Measurements from ENCODE around the gene CDC20B. TPM values are rescaled to one million over a fixed set of nuclear protein-coding genes. Genes with fewer than 3 reads are reported as not detected.

CDC20B gene
- total RNA-seq, 1 experiment from 2014 or later: 0.26 TPM

DNA sequence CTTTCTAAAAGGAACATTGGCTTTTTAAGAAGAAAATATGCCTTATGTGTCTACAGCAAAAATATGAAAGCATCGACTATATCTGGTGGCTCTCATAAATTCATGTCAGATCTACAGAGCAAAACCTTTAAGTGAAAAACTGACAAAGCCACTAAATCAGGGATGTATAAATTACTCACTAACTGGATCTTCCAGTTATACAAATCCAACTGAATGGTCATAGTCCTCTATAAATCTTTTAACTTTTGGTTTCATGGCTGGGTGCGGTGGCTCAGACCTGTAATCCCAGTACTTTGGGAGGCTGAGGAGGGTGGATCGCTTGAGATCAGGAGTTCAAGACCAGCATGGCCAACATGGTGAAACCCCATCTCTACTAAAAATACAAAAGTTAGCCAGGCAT, 99.8 kb downstream of the CDC20B start:
- Histone ChIP-seq H3K79me1 (ENCODE audit: insufficient read depth, low read depth, low read length, poor library complexity, severe bottlenecking) (no peaks in the 10 kb centered on the region), H4K91ac (ENCODE audit: insufficient read length, low read depth, low read length) (no peak overlapping the region), H3K4me2 (ENCODE audit: insufficient read depth, insufficient read length, low read length) (no peak overlapping the region), H3K27ac (ENCODE audit: insufficient read length, low read depth, low read length) (no peak overlapping the region), H2AK5ac (ENCODE audit: insufficient read length, low read length) (no peak overlapping the region), H4K5ac (ENCODE audit: insufficient read length, low read depth, low read length) (no peak overlapping the region), H3T11ph (ENCODE audit: low read length) (no peak overlapping the region), H3K9ac (ENCODE audit: extremely low read depth, insufficient read length, low read length) (no peak overlapping the region), H3K9me3 (ENCODE audit: control insufficient read depth, low read depth, low read length) (no peaks in the 10 kb centered on the region), H3K27me3 (ENCODE audit: insufficient read depth, low read length) (no peaks in the 10 kb centered on the region), H2BK15ac (ENCODE audit: low read depth, low read length) (no peak overlapping the region), H2BK12ac (ENCODE audit: insufficient read length, low read depth, low read length) (no peak overlapping the region), H3K4ac (ENCODE audit: low read depth, low read length) (no peak overlapping the region), H2BK20ac (ENCODE audit: low read depth, low read length, poor library complexity, severe bottlenecking) (no peak overlapping the region), H2BK5ac (ENCODE audit: insufficient read length, low read length) (no peak overlapping the region), H3K56ac (ENCODE audit: insufficient read length, low read depth, low read length) (no peak overlapping the region), H3K79me2 (ENCODE audit: insufficient read depth, low read length) (no peaks in the 10 kb centered on the region), H4K20me1 (ENCODE audit: control insufficient read depth, insufficient read depth, insufficient read length) (no peaks in the 10 kb centered on the region), H3K14ac (ENCODE audit: insufficient read depth, low read length) (no peak overlapping the region), H3K18ac (ENCODE audit: insufficient read length, low read depth, low read length) (no peak overlapping the region), H2BK120ac (ENCODE audit: low read depth, low read length, poor library complexity, severe bottlenecking) (no peak overlapping the region), H3K4me1 (ENCODE audit: insufficient read depth, low read length) (no peaks in the 10 kb centered on the region), H3K23ac (ENCODE audit: insufficient read length, low read depth, low read length) (no peak overlapping the region), H2AFZ (ENCODE audit: low read length) (no peak overlapping the region), H4K8ac (replicated peaks; ENCODE audit: insufficient read length, low read depth, low read length) (no peak overlapping the region), H3K23me2 (ENCODE audit: insufficient read length, low read depth, low read length, poor library complexity, severe bottlenecking) (no peaks in the 10 kb centered on the region)
- TF ChIP-seq, protein P1, sequence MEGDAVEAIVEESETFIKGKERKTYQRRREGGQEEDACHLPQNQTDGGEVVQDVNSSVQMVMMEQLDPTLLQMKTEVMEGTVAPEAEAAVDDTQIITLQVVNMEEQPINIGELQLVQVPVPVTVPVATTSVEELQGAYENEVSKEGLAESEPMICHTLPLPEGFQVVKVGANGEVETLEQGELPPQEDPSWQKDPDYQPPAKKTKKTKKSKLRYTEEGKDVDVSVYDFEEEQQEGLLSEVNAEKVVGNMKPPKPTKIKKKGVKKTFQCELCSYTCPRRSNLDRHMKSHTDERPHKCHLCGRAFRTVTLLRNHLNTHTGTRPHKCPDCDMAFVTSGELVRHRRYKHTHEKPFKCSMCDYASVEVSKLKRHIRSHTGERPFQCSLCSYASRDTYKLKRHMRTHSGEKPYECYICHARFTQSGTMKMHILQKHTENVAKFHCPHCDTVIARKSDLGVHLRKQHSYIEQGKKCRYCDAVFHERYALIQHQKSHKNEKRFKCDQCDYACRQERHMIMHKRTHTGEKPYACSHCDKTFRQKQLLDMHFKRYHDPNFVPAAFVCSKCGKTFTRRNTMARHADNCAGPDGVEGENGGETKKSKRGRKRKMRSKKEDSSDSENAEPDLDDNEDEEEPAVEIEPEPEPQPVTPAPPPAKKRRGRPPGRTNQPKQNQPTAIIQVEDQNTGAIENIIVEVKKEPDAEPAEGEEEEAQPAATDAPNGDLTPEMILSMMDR (conservative IDR thresholded peaks at IDR 0.05): no peak
- Mint-ChIP-seq H3K4me1 (peaks cover 0 to 6% of the 10 kb centered on the region in 2 experiments; a peak in 3 of 4 replicates), H3K27me3 (ENCODE audit: low read depth) (no peaks in the 10 kb centered on the region; the same call in 1 of the 2 replicates), H3K9me3 (peaks cover 6% of the 10 kb centered on the region in 2 experiments; a peak in 4 of 5 replicates), H3K36me3 (ENCODE audit: insufficient read depth in 1 of 3, low read depth in 3 of 3) (no peaks in the 10 kb centered on the region; a peak in 1 of 7 replicates), H3K4me3 (no peak overlapping the region), H3K27ac (no peak overlapping the region)
- DNase-seq: no peak
- WGBS (ENCODE audit: extremely low coverage, insufficient read length, low lambda C conversion rate): no CpG with 5 or more reads among the region's 3 CpGs
